ENCODE measurements around the gene FAM193A.

DNA sequence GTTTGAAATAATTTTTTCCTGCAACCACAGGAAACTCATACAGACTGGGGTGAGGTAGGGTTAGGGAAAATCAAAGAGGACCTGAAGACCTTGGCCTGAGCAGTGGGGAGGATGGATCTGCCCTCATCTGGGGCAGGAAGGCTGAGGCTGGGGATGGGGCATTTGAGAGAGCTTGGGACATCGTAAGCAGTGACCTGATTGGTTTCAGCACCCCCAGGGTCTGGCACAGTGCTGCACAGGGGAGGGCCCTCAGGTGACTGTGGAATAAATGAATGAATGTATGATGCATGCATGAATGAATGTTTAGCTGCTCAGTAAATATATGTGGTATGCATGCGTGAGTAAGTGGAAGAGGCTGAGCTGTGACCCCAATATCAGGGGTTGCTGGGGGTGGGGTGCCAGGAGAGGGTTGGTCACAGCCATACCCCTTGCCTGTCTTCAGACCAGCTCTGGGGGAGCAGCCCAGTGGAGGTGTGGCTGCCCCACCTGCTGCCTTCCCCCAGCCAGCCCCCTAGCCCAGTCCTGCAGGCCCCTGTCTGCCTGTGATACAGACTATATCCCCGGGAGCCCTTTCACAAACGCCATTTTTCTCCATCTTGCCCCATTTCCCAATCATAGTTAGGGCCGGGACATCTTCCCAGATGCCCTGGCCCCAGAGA lies 230.7 kb downstream of the FAM193A start:
- no peak for TF ChIP-seq ZFP30 (CRISPR knock-in tag; IDR thresholded peaks at IDR 0.05)
- TF ChIP-seq ZNF565 (CRISPR knock-in tag; conservative IDR thresholded peaks at IDR 0.05; ENCODE audit: low read depth): no peak
- TF ChIP-seq, protein P1, sequence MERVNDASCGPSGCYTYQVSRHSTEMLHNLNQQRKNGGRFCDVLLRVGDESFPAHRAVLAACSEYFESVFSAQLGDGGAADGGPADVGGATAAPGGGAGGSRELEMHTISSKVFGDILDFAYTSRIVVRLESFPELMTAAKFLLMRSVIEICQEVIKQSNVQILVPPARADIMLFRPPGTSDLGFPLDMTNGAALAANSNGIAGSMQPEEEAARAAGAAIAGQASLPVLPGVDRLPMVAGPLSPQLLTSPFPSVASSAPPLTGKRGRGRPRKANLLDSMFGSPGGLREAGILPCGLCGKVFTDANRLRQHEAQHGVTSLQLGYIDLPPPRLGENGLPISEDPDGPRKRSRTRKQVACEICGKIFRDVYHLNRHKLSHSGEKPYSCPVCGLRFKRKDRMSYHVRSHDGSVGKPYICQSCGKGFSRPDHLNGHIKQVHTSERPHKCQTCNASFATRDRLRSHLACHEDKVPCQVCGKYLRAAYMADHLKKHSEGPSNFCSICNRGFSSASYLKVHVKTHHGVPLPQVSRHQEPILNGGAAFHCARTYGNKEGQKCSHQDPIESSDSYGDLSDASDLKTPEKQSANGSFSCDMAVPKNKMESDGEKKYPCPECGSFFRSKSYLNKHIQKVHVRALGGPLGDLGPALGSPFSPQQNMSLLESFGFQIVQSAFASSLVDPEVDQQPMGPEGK (CRISPR knock-in tag; IDR thresholded peaks at IDR 0.05; ENCODE audit: borderline replicate concordance): no peak
- TF ChIP-seq ZFP3 (CRISPR knock-in tag; IDR thresholded peaks at IDR 0.05): no peak
- TF ChIP-seq TOX (CRISPR knock-in tag; IDR thresholded peaks at IDR 0.05; ENCODE audit: borderline replicate concordance): no peak
- no peak for TF ChIP-seq ESRRG (CRISPR knock-in tag; IDR thresholded peaks at IDR 0.05)
